GM21515 (cell line): ENCODE data around the gene NIM1K.
"Not testable (repeated sequence)": the region's sequence is repeated elsewhere in the genome, so short reads cannot be mapped to it uniquely, and the experiment has no call there.

Experiments used
- ATAC-seq: cut with Tn5 transposase; IDR thresholded peaks from one replicate; pipeline ENCODE4 v1.9.1; 2021; ENCODE audit not compliant: unreplicated experiment

The NIM1K gene

DNA sequence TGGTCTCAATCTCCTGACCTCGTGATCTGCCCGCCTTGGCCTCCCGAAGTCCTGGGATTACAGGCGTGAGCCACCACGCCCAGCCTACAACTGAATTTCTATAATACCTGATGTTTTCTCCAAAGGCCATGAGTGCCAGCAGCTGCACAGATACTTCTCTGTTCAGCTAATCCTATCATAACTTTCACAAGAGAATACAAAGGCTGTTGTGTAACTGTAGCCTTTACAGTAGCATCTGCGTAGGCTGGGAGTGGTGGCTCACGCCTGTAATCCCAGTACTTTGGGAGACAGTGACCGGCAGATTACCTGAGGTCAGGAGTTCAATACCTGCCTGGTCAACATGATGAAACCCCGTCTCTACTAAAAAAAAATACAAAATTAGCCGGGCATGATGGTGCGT is 8.9 kb upstream of the NIM1K start:
- not testable (repeated sequence) for ATAC-seq

DNA sequence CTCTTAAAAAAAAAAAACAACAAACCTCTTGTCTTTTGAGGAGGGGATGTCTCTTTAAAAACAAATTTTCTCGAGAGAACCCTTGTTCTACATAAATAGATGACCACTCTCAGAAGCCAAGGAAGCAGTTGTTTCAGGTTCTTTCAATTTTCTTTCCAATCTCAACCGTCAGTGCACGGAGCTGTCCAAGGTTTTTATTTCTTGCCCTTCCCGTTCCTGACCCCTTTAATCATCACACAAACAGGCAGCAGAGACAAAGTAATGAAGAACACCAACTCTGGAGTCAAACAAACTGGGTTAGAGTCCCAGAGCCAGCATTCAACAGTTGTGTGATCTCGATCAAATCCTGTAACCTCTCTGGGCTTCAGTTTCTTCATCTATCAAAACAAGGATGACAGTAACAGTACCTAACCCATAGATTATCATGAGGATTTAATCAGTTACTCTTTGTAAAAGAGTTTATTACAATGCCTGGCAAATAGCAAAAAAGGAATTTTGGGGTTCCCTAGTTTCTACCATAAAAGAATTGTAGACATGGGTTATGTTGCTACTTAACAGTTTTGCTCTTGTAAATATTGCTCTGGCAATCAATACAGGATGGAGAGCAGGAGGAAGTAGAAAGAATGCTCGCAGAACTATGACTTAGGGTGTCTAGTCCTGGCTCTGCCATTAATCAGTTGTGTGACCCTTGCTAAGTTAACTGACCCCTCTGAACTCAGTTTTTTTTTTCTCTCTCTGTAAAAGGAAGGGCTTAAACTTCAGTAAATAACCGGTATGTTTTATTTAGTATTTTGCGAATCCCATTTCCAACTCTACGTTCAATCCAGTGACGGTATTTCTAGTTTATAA is 1.0 kb upstream of the NIM1K start:
- no peak for ATAC-seq

- ATAC-seq = peak; percentile 27
Measured at GRCh38 chr5:43192558-43193180, 644 bp downstream of the NIM1K start.

DNA sequence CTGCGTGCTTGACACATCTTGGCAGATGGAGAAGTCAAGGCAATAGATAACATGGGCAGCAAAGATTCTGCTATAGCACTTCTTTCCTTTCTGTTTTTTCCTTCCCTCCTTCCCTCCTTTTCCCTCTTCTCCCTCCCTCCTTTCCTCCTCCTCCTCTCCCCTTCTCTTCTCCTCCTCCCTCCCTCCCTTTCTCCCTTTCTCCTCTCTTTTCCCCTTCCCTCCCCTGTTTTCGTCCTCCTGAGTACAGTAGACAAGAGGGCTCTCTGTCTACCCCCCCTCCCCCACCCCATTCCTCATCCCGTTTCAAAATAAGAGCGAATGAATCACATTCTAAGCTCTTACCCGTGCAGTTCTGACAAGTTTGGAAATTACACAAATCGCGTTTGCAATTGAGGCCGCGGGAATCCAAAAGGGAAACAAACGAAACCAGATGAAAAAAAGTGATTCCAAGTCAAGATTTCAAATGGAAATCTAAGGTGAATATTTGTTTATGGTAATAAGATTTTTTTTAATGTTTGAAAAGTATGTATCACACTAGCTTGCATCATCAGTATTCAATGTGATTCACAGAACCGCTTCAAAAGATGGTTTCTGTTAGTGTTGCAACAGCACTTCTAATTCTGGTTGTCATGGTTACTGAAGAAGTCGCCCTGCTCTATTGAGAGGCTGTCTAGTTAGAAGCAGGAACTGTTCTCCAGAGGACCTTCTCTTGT is 1.3 kb downstream of the NIM1K start:
- peak; percentile 52 for ATAC-seq

- ATAC-seq = no peak
Measured at GRCh38 chr5:43193894-43194265, 1.9 kb downstream of the NIM1K start.

DNA sequence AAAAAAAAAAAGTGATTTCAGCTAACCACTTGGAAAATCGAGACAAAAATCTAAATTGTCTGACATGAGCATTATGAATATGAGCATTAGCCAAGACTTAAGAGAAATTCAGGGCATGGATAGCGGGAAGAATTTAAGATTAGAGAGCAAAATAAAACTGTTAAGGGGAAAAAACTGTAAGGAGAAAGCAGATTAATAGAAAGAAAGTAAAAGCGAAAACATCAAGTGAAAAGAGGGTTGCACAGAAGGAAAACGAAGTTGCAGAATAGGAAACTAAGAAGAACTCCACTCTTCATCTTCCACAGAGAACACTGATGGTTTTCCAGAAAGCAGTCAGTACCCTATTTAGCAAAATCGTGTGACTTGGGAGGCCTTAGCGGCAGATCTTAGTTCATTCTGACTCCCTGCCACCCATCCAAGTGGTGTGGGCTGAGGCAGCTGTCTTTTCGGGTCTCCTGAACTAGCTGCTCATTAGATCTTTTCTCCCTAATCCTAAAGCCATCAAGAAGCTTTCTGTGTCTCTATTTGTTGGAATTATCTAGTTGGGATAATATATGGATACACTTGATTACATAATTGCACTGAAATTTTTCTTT is 3.7 kb downstream of the NIM1K start:
- ATAC-seq = no peak

DNA sequence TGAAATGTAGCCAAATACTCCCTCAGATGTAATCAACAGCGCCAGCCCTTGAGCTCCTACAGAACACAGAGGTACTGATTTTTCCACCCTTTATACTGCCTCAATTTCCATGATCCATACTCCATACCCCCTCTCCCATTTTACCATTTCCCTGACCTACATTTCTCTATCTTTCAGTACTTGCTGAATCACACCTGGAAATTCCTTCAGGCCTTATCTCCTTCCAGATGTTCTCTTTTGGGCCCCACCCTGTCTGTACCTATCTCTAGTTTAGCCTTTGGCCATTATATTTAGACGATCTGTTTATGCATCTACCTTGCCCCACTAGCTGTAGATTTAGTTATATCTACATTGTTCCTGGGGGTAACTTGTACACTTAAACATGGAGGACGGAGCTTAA is 5.5 kb downstream of the NIM1K start:
- ATAC-seq = no peak

GRCh38 chr5:43201442-43201841 is 9.4 kb downstream of the NIM1K start:
- not testable (repeated sequence) for ATAC-seq

- no peak for ATAC-seq
Measured at GRCh38 chr5:43202380-43202779, 10.4 kb downstream of the NIM1K start.

- ATAC-seq = no peak
Measured at GRCh38 chr5:43203373-43203772, 11.3 kb downstream of the NIM1K start.

DNA sequence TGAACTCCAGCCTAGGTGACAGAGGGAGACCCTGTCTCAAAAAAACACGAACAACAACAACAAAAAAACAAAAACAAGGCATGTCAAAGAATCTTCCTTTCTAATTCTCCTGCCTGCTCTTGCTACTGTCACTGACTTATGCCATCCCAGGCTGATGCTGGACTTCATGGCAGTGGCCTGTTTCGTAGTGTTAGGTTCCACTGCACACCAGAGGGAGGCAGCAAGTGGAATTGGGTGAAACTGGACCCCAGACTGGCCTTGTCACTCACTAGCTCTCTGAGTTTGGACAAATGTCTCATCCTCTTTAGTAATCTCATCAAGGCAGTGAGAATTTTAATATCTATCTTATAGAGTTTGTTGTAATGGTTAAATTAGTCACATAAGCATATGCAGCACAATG is 12.9 kb downstream of the NIM1K start:
- no peak for ATAC-seq

DNA sequence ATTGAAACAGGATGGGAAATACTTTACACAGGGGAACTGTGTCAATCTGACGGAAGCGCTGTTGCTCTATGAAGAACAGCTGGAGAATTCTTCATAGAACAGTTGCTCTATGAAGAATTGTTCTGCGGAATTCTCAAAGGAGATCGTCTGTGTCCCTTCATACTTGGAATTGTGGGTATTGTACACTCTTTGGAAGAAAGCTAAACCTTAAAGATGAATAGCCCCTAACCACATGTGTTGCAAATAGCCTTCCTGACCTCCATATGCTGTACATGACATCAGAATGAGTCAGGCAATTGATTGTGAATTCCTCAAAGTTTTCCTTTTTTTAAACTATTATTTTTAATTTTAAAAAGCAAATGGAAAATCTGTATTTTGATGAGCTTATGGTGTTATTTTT is 15.6 kb downstream of the NIM1K start:
- no peak for ATAC-seq

GRCh38 chr5:43208658-43209057 is 16.6 kb downstream of the NIM1K start:
- no peak for ATAC-seq

DNA sequence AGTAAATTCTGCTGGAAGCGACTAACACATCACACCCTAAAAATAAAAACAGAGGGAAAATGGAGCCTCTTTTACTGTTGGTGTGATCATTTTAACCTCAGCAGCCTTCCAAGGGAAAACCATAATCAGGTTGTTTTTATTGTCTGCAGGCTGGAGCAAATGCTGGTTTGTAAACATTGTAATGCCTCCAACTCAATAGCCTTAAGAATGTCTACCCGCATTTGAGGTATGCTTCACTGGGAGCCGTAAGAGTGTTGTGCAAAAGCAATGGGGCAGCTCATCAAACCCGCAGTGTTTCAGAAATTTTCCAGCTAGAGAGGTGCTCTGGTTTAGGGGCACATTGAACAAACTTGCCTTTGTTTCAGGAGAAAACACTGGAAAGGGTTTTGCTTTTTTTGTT is 17.0 kb downstream of the NIM1K start:
- ATAC-seq = no peak

DNA sequence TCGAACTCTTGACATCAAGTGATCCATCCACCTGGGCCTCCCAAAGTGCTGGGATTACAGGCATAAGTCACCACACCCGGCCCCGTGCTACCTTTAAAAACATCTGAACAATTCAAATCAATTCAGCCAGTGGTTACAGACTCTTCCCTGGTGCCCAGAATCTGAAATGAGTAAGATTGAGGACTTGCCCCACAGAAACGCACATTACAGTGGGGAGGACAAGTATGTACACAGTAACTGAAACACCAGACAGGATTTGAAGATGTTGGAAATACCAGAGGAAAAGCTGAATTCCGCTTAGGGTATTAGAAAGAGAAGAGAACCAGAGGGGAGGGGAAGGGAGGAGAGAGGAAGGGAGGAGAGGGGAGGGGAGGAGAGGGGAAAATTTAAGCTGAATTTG is 17.8 kb downstream of the NIM1K start:
- ATAC-seq = no peak

- no peak for ATAC-seq
Measured at GRCh38 chr5:43210570-43210969, 18.5 kb downstream of the NIM1K start.

GRCh38 chr5:43213951-43214350 is 21.9 kb downstream of the NIM1K start:
- no peak for ATAC-seq

GRCh38 chr5:43215073-43215631 is 23.1 kb downstream of the NIM1K start:
- ATAC-seq = no peak

- no peak for ATAC-seq
Measured at GRCh38 chr5:43216941-43217340, 24.9 kb downstream of the NIM1K start.

DNA sequence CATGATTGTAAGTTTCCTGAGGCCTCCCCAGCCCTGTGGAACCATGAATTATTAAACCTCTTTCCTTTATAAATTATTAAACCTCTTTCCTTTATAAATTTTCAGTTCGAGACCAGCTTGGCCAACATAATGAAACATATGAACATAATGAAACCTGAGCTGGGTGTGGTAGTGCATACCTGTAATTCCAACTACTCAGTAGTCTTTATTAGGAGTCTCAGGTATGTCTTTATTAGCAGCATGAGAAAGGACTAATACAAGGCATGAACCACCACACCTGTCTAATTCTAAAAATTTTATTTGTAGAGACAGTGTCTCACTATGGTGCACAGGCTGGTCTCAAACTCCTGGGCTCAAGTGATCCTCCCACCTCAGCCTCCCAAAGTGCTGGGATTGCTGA is 27.1 kb downstream of the NIM1K start:
- ATAC-seq = no peak

DNA sequence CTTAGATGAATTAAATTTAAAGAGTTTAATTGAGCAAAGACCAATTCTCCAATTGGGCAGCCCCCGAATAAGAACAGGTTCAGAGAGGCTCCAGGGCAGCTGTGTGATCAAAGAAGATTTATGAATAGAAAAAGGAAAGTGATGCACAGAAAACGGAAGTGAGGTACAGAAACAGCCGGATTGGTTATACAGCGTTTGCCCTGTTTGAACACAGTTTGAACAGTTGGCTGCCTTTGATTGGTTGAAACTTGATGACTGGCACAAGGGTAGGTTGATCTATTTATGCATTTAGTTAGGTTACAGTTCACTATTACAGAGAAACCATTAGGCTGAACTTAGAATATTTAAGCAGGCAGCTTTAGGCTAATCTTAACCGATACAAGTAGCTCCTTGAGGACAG is 29.5 kb downstream of the NIM1K start:
- no peak for ATAC-seq
